Neuron (in vitro differentiated cells): Measurements from ENCODE around the gene SCARF2.
"Not testable (repeated sequence)": the region's sequence is repeated elsewhere in the genome, so short reads cannot be mapped to it uniquely, and the experiment has no call there.

Source experiments
- H2AFZ ChIP-seq: one replicate; pipeline ENCODE4 v1.6.1; 2013; ENCODE audit warnings: low read depth, mild to moderate bottlenecking, inconsistent platforms, low read length, moderate library complexity
- H3K27me3 ChIP-seq: one replicate; pipeline ENCODE4 v1.6.1; 2013; ENCODE audit warnings: low read length; ENCODE audit not compliant: insufficient read depth
- H3K36me3 ChIP-seq: one replicate; pipeline ENCODE4 v1.6.1; 2013; ENCODE audit warnings: low read length; ENCODE audit not compliant: insufficient read depth
- H3K4me1 ChIP-seq: one replicate; pipeline ENCODE4 v1.6.1; 2013; ENCODE audit warnings: low read length; ENCODE audit not compliant: insufficient read depth
- H3K4me3 ChIP-seq: 2 replicates; pipeline ENCODE4 v1.5.1; 2013; ENCODE audit warnings: mild to moderate bottlenecking, low read length, moderate library complexity
- H3K9me3 ChIP-seq: one replicate; pipeline ENCODE4 v1.6.1; 2013; ENCODE audit warnings: low read length

SCARF2 gene

DNA sequence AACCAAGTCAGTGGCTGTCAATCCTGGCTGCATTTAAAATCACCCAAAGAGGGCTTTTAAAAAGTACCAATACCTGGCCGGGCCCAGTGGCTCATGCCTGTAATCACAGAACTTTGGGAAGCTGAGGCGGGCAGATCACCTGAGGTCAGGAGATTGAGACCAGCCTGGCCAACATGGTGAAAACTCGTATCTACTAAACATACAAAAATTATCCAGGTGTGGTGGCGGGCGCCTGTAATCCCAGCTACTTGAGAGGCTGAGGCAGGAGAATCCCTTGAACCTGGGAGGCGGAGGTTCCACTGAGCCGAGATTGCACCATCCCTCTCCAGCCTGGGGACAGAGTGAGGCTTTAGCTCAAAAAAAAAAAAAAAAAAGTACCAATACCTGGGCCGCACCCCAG, 61.3 kb downstream of the SCARF2 start:
- H3K27me3 ChIP-seq, H3K36me3 ChIP-seq, H3K4me1 ChIP-seq: not testable (repeated sequence)

More for the DNA sequence above, 61.3 kb downstream of the SCARF2 start:
- not testable (repeated sequence) for H2AFZ ChIP-seq, H3K4me3 ChIP-seq, H3K9me3 ChIP-seq
